ENCODE results near the gene MCRIP2.

Gene MCRIP2

GRCh38 chr16:617855-618254 is 23.8 kb upstream of the MCRIP2 start:
- no peak for TF ChIP-seq CTCF (IDR thresholded peaks at IDR 0.05; ENCODE audit: borderline replicate concordance, insufficient read depth, low read depth, low read length)
- H3K4me3 ChIP-seq (ENCODE audit: low read depth, low read length), result no peak overlapping the region

DNA sequence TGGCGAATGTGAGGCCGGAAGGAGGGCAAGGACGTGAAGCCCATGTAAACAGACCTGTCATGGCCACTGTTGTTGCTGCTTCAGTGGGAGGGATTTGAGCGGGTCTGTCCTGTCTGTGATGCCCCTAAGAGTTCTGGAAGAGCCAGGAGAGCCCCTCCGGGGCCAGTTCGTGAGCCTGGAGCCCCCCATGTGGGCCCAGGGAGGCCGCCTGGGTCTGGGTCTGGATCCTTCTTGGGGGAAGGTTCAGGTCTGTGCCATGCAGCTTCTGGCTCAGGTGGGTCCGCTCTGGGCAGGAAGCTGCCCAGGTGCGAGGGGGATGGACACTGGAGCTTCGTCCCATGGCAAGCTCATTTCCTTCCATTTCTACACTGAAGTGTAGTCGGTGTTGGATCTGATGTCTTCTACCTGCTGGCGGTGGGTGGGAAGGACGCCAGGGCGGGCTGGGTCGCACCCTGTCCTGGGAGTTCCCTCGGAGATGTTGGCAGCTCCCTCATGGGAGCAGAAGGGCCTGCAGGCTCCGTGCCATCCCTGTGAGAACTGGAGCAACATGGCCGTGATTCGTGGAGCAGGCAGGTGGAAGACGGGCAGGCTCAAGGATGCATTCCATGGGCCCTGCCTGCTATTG is 22.0 kb upstream of the MCRIP2 start:
- no peak overlapping the region for H3K4me3 ChIP-seq (ENCODE audit: low read depth, low read length)
- TF ChIP-seq CTCF (IDR thresholded peaks at IDR 0.05; ENCODE audit: borderline replicate concordance, insufficient read depth, low read depth, low read length), result no peak

GRCh38 chr16:620700-621525 is 20.7 kb upstream of the MCRIP2 start:
- H3K4me3 ChIP-seq (ENCODE audit: low read depth, low read length), result no peak overlapping the region
- no peak for TF ChIP-seq CTCF (IDR thresholded peaks at IDR 0.05; ENCODE audit: borderline replicate concordance, insufficient read depth, low read depth, low read length)

- no peak overlapping the region for H3K4me3 ChIP-seq (ENCODE audit: low read depth, low read length)
- no peak for TF ChIP-seq CTCF (IDR thresholded peaks at IDR 0.05; ENCODE audit: borderline replicate concordance, insufficient read depth, low read depth, low read length)
These were observed 20.0 kb upstream of the MCRIP2 start for GRCh38 chr16:621526-622105.

- TF ChIP-seq CTCF (IDR thresholded peaks at IDR 0.05; ENCODE audit: borderline replicate concordance, insufficient read depth, low read depth, low read length), result no peak
These were observed 18.7 kb upstream of the MCRIP2 start for GRCh38 chr16:622920-623280.

DNA sequence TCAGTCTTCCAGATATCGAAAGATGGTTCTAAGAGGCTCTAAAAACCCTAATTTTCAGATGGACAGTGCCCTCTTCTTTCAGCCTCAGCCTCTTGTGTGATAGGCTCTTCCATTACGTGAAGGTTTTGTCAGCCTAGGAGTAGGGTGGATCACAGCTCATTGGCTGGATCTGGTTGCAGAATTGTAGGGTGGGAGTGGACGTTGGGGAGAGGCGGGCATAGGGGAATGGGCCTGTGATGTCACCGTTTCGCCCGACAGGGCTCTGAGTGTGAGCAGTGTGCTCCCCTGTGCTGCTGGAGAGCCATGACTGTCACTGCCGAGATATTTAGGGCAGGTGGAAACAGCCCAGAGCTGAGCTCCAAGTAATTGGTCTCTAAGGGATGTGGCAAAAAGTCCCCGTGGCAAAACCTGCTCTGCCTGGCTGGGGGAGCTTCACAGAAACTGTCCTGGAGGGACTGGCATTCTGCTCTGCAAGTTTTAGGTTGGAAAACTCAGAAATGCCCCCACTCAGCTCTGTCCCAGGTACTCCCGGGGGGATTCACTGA is 17.0 kb upstream of the MCRIP2 start:
- no peak for TF ChIP-seq CTCF (IDR thresholded peaks at IDR 0.05; ENCODE audit: borderline replicate concordance, insufficient read depth, low read depth, low read length)

More at GRCh38 chr16:622920-623280, 18.7 kb upstream of the MCRIP2 start:
- no peak overlapping the region for H3K4me3 ChIP-seq (ENCODE audit: low read depth, low read length)

More for the DNA sequence above, 17.0 kb upstream of the MCRIP2 start:
- no peak overlapping the region for H3K4me3 ChIP-seq (ENCODE audit: low read depth, low read length)

Measured in GM12875 (cell line).